ENCODE measurements around the gene STYXL2. TPM values are rescaled to one million over a fixed set of nuclear protein-coding genes. Genes with fewer than 3 reads are reported as not detected.

The STYXL2 gene
- total and polyA plus RNA-seq, 4 donors = 0.02 to 0.57 (median 0.09) TPM

GRCh38 chr1:167082511-167083027 is 11.3 kb upstream of the STYXL2 start:
- ATAC-seq (ENCODE audit: insufficient read depth, low FRiP score) = no peak
- Histone ChIP-seq H3K27ac (ENCODE audit: low read depth in 1 of 2, low read length in 1 of 2) (no peak overlapping the region), H3K4me1 (ENCODE audit: control insufficient read depth in 5 of 5, insufficient read depth in 5 of 5, low read length in 5 of 5) (peaks cover 0 to 13% (median 2%) of the 10 kb centered on the region in 5 donors), H3K27me3 (ENCODE audit: control insufficient read depth in 3 of 3, insufficient read depth in 3 of 3, low read length in 2 of 3) (no peaks in the 10 kb centered on the region), H3K9ac (ENCODE audit: insufficient read depth in 1 of 2, low read length in 2 of 2) (no peak overlapping the region), H3K36me3 (ENCODE audit: control insufficient read depth in 4 of 4, insufficient read depth in 4 of 4, low read length in 4 of 4) (no peaks in the 10 kb centered on the region), H3K9me3 (ENCODE audit: control insufficient read depth in 4 of 4, insufficient read depth in 3 of 4, low read length in 3 of 4) (peaks cover 0 to 2% (median 0%) of the 10 kb centered on the region in 4 donors), H3K4me3 (no peak overlapping the region)
- WGBS, 2 donors = 60 to 67% methylated on average over 11 of the region's 11 CpGs
- no peak for DNase-seq
- no peak for TF ChIP-seq CTCF (IDR thresholded peaks at IDR 0.05; ENCODE audit: control extremely low read depth, extremely low read depth)

- Histone ChIP-seq H3K36me3 (ENCODE audit: control insufficient read depth in 4 of 4, insufficient read depth in 4 of 4, low read length in 4 of 4) (no peaks in the 10 kb centered on the region), H3K4me3 (no peak overlapping the region), H3K27me3 (ENCODE audit: control insufficient read depth in 3 of 3, insufficient read depth in 3 of 3, low read length in 2 of 3) (no peaks in the 10 kb centered on the region), H3K27ac (ENCODE audit: low read depth in 1 of 2, low read length in 1 of 2) (no peak overlapping the region), H3K4me1 (ENCODE audit: control insufficient read depth in 5 of 5, insufficient read depth in 5 of 5, low read length in 5 of 5) (peaks cover 0 to 9% (median 2%) of the 10 kb centered on the region in 5 donors), H3K9me3 (ENCODE audit: control insufficient read depth in 4 of 4, insufficient read depth in 3 of 4, low read length in 3 of 4) (peaks cover 0 to 2% (median 0%) of the 10 kb centered on the region in 4 donors), H3K9ac (ENCODE audit: insufficient read depth in 1 of 2, low read length in 2 of 2) (no peak overlapping the region)
- 22 to 30% methylated on average over 6 of the region's 6 CpGs for WGBS, 2 donors
- no peak for TF ChIP-seq CTCF (IDR thresholded peaks at IDR 0.05; ENCODE audit: control extremely low read depth, extremely low read depth)
- no peak for ATAC-seq (ENCODE audit: insufficient read depth, low FRiP score)
- DNase-seq = no peak
Measured at GRCh38 chr1:167083066-167083665, 10.7 kb upstream of the STYXL2 start.

DNA sequence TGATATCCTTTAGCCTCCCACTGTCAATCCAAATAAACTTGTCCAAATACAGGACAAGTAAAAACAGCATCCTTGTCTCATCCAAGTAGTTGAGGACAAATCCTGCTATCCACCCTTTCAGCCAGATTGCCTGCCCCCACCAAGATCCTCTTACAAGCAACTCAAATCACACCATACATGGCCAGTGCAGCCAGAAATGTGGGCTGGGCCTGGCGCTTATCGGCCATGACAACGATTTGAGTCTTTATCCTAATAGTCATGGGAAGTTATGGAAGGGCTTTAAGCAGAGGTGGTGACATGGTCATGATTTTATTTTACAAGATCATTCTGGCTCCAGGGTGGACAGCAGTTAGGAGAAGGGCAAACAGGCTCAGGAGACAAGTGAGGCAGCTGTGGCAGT is 10.0 kb upstream of the STYXL2 start:
- Histone ChIP-seq H3K9me3 (ENCODE audit: control insufficient read depth in 4 of 4, insufficient read depth in 3 of 4, low read length in 3 of 4) (peaks cover 0 to 2% (median 0%) of the 10 kb centered on the region in 4 donors), H3K9ac (ENCODE audit: insufficient read depth in 1 of 2, low read length in 2 of 2) (no peak overlapping the region)

More for the DNA sequence above, 10.0 kb upstream of the STYXL2 start:
- TF ChIP-seq CTCF (IDR thresholded peaks at IDR 0.05; ENCODE audit: control extremely low read depth, extremely low read depth) = no peak
- Histone ChIP-seq H3K4me1 (ENCODE audit: control insufficient read depth in 5 of 5, insufficient read depth in 5 of 5, low read length in 5 of 5) (peaks cover 0 to 5% (median 2%) of the 10 kb centered on the region in 5 donors), H3K36me3 (ENCODE audit: control insufficient read depth in 4 of 4, insufficient read depth in 4 of 4, low read length in 4 of 4) (no peaks in the 10 kb centered on the region), H3K27me3 (ENCODE audit: control insufficient read depth in 3 of 3, insufficient read depth in 3 of 3, low read length in 2 of 3) (no peaks in the 10 kb centered on the region), H3K4me3 (no peak overlapping the region), H3K27ac (ENCODE audit: low read depth in 1 of 2, low read length in 1 of 2) (no peak overlapping the region)
- ATAC-seq (ENCODE audit: insufficient read depth, low FRiP score) = no peak
- no peak for DNase-seq
- WGBS, 2 donors = 86 to 98% methylated on average over 3 of the region's 3 CpGs
